Activated CD4-positive, CD25-positive, alpha-beta regulatory T cell treated with anti-CD3 and anti-CD28 coated beads, Interleukin-2, amount 50 U/mL, for 24 hours (primary cell): Measurements from ENCODE around the gene CDK7.
"Not testable (repeated sequence)": the region's sequence is repeated elsewhere in the genome, so short reads cannot be mapped to it uniquely, and the experiment has no call there.

ENCODE experiments used
- ATAC-seq, 2 donors: fragments of 150-1000 bp; cut with Tn5 transposase; one replicate each; pipeline ENCODE4 v1.10.0; 2021; ENCODE audit warnings: mild to moderate bottlenecking in 1 of 2, moderate library complexity in 1 of 2

Gene CDK7

GRCh38 chr5:69238760-69239251 lies 4.1 kb downstream of the CDK7 start:
- no peak for ATAC-seq

DNA sequence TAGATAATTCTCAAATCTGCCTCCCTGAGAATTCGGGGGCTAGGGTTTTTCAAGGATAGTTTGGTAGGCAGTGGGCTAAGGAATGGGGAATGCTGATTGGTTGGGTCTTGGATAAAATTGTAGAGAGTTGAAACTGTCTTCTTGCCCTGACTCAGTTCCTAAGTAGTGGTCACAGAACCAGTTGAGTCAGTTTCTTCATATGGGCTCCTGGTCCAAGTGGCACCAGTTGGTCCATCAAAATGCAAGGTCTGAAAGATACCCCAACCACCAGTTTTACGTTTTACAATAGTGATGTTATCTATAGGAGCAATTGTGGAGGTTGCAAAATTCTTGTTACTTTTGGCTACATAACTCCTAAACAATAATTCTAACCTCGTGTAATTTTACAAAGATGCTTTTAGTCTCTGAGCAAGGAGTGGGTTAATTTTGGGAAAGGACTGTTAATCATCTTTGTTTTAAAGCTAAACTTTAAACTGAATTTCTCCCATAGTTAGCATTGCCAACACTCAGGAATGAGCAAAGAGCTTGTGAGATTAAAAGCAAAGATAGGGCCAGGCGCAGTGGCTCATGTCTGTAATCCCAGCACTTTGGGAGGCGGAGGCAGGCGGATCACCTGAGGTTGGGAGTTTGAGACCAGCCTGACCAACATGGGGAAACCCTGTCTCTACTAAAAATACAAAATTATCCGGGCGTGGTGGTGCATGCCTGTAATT lies 7.7 kb downstream of the CDK7 start:
- no peak for ATAC-seq

GRCh38 chr5:69245031-69245430 lies 10.3 kb downstream of the CDK7 start:
- no peak for ATAC-seq

DNA sequence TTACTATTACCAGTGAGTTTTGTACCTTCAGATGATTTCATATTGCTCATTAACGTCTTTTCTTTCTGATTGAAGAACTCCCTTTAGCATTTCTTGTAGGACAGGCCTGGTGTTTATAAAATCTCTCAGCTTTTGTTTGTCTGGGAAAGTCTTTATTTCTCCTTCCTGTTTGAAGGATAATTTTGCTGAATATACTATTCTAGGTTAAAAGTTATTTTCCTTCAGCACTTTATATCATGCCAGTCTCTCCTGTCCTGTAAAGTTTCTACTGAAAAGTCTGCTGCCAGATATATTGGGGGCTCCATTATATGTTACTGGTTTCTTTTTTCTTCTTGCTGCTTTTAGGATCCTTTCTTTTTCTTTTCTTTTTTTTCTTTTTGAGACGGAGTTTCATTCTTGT lies 13.3 kb downstream of the CDK7 start:
- ATAC-seq, result no peak

DNA sequence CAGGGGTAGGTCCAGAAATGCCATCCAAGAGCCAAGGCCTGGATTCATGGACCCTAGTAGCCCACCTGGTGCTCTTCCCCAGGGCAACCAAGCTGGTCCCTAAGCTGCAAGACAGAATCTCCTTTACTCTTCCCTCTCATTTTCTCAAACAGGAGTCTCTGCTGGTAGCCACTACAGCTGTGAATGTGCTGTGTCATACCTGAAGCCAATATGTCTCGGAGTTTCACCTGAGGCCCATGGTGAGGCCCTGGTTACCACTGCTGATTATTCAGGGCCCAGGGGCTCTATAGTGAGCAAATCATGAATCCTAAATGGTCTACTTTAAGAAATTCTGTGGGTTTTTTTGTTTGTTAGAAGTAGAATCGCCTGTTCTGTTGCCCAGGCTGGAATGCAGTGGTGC lies 15.9 kb downstream of the CDK7 start:
- ATAC-seq, result no peak

GRCh38 chr5:69252437-69252836 lies 17.8 kb downstream of the CDK7 start:
- ATAC-seq, result no peak

- not testable (repeated sequence) for ATAC-seq
Measured at GRCh38 chr5:69255940-69256339, 21.3 kb downstream of the CDK7 start.

DNA sequence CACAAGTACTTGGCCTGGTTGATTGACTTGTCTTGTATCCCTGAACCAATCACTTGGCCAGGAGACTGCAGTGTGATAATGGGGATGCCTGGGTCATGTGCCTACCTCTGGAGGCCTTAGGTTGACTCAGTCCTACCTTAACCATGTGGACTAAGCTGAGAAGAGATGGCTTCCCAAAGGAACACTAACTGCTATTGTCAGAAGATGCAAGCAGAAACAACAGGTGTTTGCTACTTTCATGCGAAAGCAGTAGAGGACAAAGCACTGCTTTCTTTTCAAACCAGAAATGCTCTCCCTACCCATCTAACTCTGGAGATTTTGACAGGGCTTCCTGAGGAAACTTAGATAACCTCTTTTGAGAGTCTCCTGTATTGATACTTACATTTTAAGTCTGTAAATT lies 22.9 kb downstream of the CDK7 start:
- ATAC-seq, result no peak

- ATAC-seq, result no peak
Measured at GRCh38 chr5:69261034-69261433, 26.3 kb downstream of the CDK7 start.

DNA sequence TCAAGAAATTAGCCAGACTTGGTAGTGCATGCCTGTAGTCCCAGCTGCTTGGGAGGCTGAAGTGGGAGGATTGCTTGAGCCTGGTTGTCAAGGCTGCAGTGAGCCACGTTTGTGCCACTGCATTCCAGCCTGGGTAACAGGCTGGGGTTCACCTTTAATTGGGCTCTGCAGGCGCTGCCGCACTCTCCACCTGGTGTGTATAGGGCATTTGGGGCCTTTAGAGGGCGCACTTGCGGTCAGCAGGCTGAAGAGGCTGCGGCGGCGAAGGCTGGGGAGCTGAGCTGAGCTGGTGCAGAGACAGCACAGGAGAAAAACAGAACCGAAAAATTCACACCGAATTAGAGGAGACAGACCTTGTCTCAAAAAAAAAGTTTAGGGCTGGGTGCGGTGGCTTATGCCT lies 31.2 kb downstream of the CDK7 start:
- no peak for ATAC-seq

- ATAC-seq, result no peak
Measured at GRCh38 chr5:69268899-69269298, 34.2 kb downstream of the CDK7 start.

DNA sequence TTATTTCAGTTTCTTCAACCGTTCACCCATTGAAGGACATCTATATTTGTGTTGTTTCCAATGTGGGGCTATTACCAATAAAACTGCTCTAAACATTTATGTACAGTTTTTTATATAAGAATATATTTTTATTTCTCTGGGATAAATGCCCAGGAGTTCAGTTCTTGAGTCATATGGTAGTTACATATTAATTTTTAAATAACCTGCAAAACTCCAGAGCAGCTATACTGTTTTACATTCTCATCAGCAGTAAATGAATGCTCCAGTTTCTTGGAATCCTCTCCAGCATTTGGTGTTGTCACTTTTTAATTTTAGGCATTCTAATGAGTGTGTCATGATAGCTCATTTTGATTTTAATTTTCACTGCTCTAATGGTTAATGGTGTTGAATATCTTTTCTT lies 36.2 kb downstream of the CDK7 start:
- no peak for ATAC-seq

GRCh38 chr5:69271376-69271775 lies 36.7 kb downstream of the CDK7 start:
- ATAC-seq, result no peak

DNA sequence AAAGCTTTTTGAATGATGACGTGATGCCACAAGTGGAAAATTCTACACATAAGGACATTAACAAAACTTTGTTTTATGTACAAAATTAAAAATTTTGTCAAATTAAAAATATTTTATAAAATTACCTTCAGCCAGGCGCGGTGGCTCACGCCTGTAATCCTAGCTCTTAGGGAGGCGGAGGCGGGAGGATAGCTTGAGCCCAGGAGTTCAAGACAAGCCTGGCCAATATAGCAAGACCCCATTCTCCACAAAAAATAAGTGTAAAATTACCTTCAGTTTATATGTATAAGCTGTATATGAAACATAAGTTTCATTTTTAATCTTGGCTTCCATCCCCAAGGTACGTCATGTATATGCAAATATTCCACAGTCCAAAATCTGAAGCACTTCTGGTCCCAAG lies 40.9 kb downstream of the CDK7 start:
- no peak for ATAC-seq

- ATAC-seq, result no peak
Measured at GRCh38 chr5:69276422-69277174, 41.9 kb downstream of the CDK7 start.

- no peak for ATAC-seq
Measured at GRCh38 chr5:69279517-69279916, 44.8 kb downstream of the CDK7 start.

GRCh38 chr5:69281114-69281513 lies 46.4 kb downstream of the CDK7 start:
- ATAC-seq, result no peak

GRCh38 chr5:69284203-69284602 lies 49.5 kb downstream of the CDK7 start:
- no peak for ATAC-seq

DNA sequence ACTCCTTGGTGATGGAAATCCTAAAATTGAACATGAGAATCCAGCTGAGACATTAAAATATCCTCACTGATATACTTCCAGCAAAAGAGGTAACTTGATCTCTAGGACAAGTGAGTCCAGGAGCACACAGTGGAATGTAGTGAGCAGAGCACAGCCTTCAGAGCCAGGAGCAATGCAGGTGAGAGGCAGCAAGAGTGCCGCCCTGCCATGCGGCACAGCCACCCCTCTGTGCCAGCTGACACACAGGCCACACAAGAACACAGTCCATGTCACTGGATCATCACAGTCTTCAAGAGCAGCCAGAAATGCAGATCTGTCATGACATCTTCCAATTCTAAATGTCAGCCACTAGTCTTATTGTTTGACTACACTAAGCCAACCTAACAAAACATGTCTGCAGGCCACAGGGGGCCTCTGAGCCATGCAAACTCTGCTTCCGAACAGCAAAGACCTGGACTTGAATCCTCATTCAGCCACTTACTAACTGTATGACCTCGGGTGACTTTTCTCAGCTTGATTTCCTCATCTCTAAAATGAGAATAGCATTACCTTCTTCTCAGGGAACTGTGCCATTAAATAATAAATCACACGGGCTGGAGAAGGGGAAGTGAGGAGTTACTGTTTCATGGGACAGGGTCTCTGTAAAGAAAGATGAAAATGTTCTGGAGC lies 50.9 kb downstream of the CDK7 start:
- ATAC-seq, result no peak

DNA sequence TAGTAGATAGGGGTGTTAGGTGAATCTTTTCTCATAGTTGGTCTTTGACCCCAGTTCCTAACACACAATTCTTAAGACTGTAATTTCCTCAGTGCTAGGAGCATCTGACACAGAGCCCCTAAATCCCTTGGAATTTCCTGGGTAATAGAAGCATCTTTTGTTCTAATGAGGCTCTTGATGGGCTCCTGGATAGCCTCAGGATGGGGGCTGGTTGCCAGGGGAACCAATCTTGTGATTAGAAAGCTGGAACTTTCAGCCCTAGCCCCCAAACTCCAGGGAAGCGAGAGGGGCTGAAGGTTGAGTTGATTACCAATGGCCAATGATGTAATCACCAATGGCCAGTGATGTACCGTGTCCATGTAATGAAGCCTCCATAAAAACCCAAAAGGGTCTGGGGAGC lies 53.4 kb downstream of the CDK7 start:
- no peak for ATAC-seq

DNA sequence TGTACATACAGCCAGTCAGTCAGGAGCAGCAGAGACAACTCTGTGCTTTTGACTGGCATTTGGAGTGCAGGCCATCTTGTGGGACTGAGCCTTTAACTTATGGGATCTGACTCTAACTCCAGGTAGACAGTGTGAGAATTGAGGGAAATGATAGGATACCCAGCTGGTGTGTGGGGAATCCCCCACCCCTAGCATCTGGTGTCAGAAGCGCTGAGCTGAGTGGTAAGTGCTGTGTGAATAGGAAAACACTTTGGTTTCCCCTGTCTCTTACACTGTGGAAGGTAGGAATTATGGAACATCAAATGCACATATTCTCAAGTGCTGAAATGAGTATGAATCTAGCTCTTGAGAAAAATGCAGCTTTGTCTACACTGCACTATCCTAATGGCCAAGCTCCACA lies 54.0 kb downstream of the CDK7 start:
- no peak for ATAC-seq

- ATAC-seq, result no peak
Measured at GRCh38 chr5:69292306-69292705, 57.6 kb downstream of the CDK7 start.

- ATAC-seq, result no peak
Measured at GRCh38 chr5:69293882-69294281, 59.2 kb downstream of the CDK7 start.
